Mesenchymal stem cell (in vitro differentiated cells and primary cell): Measurements from ENCODE around the gene ADPRHL1.

ENCODE experiments used
- DNase-seq: peaks from one replicate; pipeline ENCODE4 v3.0.0-alpha.2; 2013
- H2AFZ ChIP-seq: one replicate; pipeline ENCODE4 v1.6.1; 2013; ENCODE audit warnings: low read depth, mild to moderate bottlenecking, control low read depth, inconsistent platforms, low read length, moderate library complexity
- H2AK5ac ChIP-seq: 2 replicates; pipeline ENCODE4 v1.6.1; 2013; ENCODE audit warnings: low read length, moderate library complexity, mild to moderate bottlenecking, inconsistent platforms; ENCODE audit not compliant: severe bottlenecking
- H2BK120ac ChIP-seq: one replicate; pipeline ENCODE4 v1.6.1; 2013; ENCODE audit warnings: low read depth, mild to moderate bottlenecking, inconsistent platforms, low read length, moderate library complexity
- H2BK12ac ChIP-seq, 2 experiments: one replicate each; pipeline ENCODE4 v1.6.1; 2013; ENCODE audit warnings: inconsistent platforms in 2 of 2, low read length in 2 of 2, mild to moderate bottlenecking in 2 of 2, moderate library complexity in 2 of 2, control low read depth in 1 of 2
- H2BK15ac ChIP-seq: one replicate; pipeline ENCODE4 v1.6.1; 2013; ENCODE audit warnings: mild to moderate bottlenecking, low read depth, inconsistent platforms; ENCODE audit not compliant: poor library complexity, severe bottlenecking
- H2BK5ac ChIP-seq: 2 replicates; pipeline ENCODE4 v1.6.1; 2013; ENCODE audit warnings: low read depth, mild to moderate bottlenecking, low read length, control low read depth, inconsistent platforms; ENCODE audit not compliant: poor library complexity, severe bottlenecking
- H3K14ac ChIP-seq, 2 experiments: one replicate each; pipeline ENCODE4 v1.6.1; 2013; ENCODE audit warnings: inconsistent platforms in 2 of 2, low read length in 2 of 2, control low read depth in 1 of 2, mild to moderate bottlenecking in 1 of 2, moderate library complexity in 1 of 2
- H3K18ac ChIP-seq, 2 experiments: one replicate each; pipeline ENCODE4 v1.6.1; 2013; ENCODE audit warnings: inconsistent platforms in 2 of 2, low read length in 2 of 2, control low read depth in 1 of 2, low read depth in 1 of 2, mild to moderate bottlenecking in 1 of 2
- H3K23ac ChIP-seq, 2 experiments: one replicate each; pipeline ENCODE4 v1.6.1; 2013; ENCODE audit warnings: inconsistent platforms in 2 of 2, low read length in 2 of 2, mild to moderate bottlenecking in 2 of 2, moderate library complexity in 2 of 2, control low read depth in 1 of 2
- H3K27ac ChIP-seq: 2 replicates; pipeline ENCODE4 v1.5.1; 2013; ENCODE audit warnings: mild to moderate bottlenecking, moderate library complexity, low read length, control low read depth, inconsistent platforms; ENCODE audit not compliant: poor library complexity, severe bottlenecking
- H3K27me3 ChIP-seq, 2 experiments: 2 replicates each; pipeline versions ENCODE4 v1.6.1 to v1.7.0; 2013; ENCODE audit warnings: low read length in 2 of 2, mild to moderate bottlenecking in 2 of 2, moderate library complexity in 2 of 2, control low read depth in 1 of 2, inconsistent platforms in 1 of 2; ENCODE audit not compliant: control insufficient read depth in 1 of 2, insufficient read depth in 1 of 2
- H3K36me3 ChIP-seq, 2 experiments: 2 replicates each; pipeline versions ENCODE4 v1.6.1 to v1.7.0; 2013; ENCODE audit warnings: low read length in 2 of 2, control low read depth in 1 of 2, inconsistent platforms in 1 of 2, low read depth in 1 of 2, mild to moderate bottlenecking in 1 of 2; ENCODE audit not compliant: insufficient read depth in 2 of 2, control insufficient read depth in 1 of 2
- H3K4ac ChIP-seq, 2 experiments: one replicate each; pipeline ENCODE4 v1.6.1; 2013; ENCODE audit warnings: inconsistent platforms in 2 of 2, low read length in 2 of 2, mild to moderate bottlenecking in 2 of 2, moderate library complexity in 2 of 2, control low read depth in 1 of 2, low read depth in 1 of 2
- H3K4me1 ChIP-seq: 2 replicates; pipeline ENCODE4 v1.6.1; 2013; ENCODE audit warnings: low read depth, low read length, control low read depth; ENCODE audit not compliant: control insufficient read depth, insufficient read depth
- H3K4me2 ChIP-seq: 2 replicates; pipeline ENCODE4 v1.6.1; 2013; ENCODE audit warnings: low read length, mild to moderate bottlenecking, inconsistent platforms; ENCODE audit not compliant: poor library complexity, severe bottlenecking
- H3K4me3 ChIP-seq, 2 experiments: 2 replicates each; pipeline versions ENCODE4 v1.5.1 to v1.7.0; 2013; ENCODE audit warnings: low read length in 2 of 2, mild to moderate bottlenecking in 2 of 2, control low read depth in 1 of 2, low read depth in 1 of 2; ENCODE audit not compliant: insufficient read depth in 1 of 2
- H3K79me1 ChIP-seq: replicated peaks from 2 replicates; pipeline ENCODE4 v1.6.1; 2013; ENCODE audit warnings: mild to moderate bottlenecking, control low read depth, low read length, inconsistent platforms; ENCODE audit not compliant: poor library complexity, severe bottlenecking
- H3K9ac ChIP-seq: 2 replicates; pipeline ENCODE4 v1.7.0; 2013; ENCODE audit warnings: mild to moderate bottlenecking, low read length, moderate library complexity
- H3K9me3 ChIP-seq: 2 replicates; pipeline ENCODE4 v1.7.0; 2013; ENCODE audit warnings: mild to moderate bottlenecking, low read length; ENCODE audit not compliant: control insufficient read depth
- H4K8ac ChIP-seq: one replicate; pipeline ENCODE4 v1.6.1; 2013; ENCODE audit warnings: inconsistent platforms, mild to moderate bottlenecking, low read length, moderate library complexity
- H4K91ac ChIP-seq: one replicate; pipeline ENCODE4 v1.6.1; 2013; ENCODE audit warnings: mild to moderate bottlenecking, low read length, inconsistent platforms
- WGBS: methylation state at CpG from one replicate; pipeline ENCODE4 v1.1.7; 2013; ENCODE audit warnings: mixed read lengths; 5-methylcytosine and 5-hydroxymethylcytosine counted together

Gene ADPRHL1

GRCh38 chr13:113354831-113355610 lies 98.3 kb downstream of the ADPRHL1 start:
- no peak overlapping the region for H4K91ac ChIP-seq
- H3K23ac ChIP-seq, result no peak overlapping the region
- no peak for DNase-seq
- H3K4me3 ChIP-seq, result no peak overlapping the region
- peak overlapping the region in 1 of 2 experiments; percentile 7 for H3K14ac ChIP-seq
- no peak overlapping the region for H3K18ac ChIP-seq
- H3K36me3 ChIP-seq, result peaks cover 0 to 8% of the 10 kb centered on the region in 2 experiments
- no peak overlapping the region for H4K8ac ChIP-seq
- H2BK120ac ChIP-seq, result no peak overlapping the region
- no peak overlapping the region for H2AFZ ChIP-seq
- WGBS, result 96% methylated on average over 41 of the region's 41 CpGs
- H3K9ac ChIP-seq, result no peak overlapping the region
- H2AK5ac ChIP-seq, result no peak overlapping the region
- no peak overlapping the region for H3K4ac ChIP-seq
- no peaks in the 10 kb centered on the region for H3K9me3 ChIP-seq
- H3K27me3 ChIP-seq, result no peaks in the 10 kb centered on the region
- H3K4me2 ChIP-seq, result no peak overlapping the region
- no peak overlapping the region for H2BK12ac ChIP-seq
- H2BK15ac ChIP-seq, result no peak overlapping the region
- no peak overlapping the region for H3K27ac ChIP-seq
- peaks cover 6% of the 10 kb centered on the region for H3K4me1 ChIP-seq
- no peaks in the 10 kb centered on the region for H3K79me1 ChIP-seq
- H2BK5ac ChIP-seq, result no peak overlapping the region

GRCh38 chr13:113353254-113353653 lies 100.0 kb downstream of the ADPRHL1 start:
- Histone ChIP-seq H3K14ac (no peak overlapping the region), H2AK5ac (no peak overlapping the region), H3K27me3 (no peaks in the 10 kb centered on the region), H3K4me3 (no peak overlapping the region), H3K27ac (no peak overlapping the region), H4K91ac (no peak overlapping the region), H3K79me1 (no peaks in the 10 kb centered on the region), H3K9me3 (no peaks in the 10 kb centered on the region), H2AFZ (no peak overlapping the region), H2BK12ac (no peak overlapping the region), H3K4me2 (no peak overlapping the region), H3K36me3 (peaks cover 0 to 22% of the 10 kb centered on the region in 2 experiments), H3K18ac (no peak overlapping the region), H2BK5ac (no peak overlapping the region), H3K9ac (no peak overlapping the region), H3K4ac (no peak overlapping the region), H4K8ac (no peak overlapping the region), H2BK15ac (no peak overlapping the region), H2BK120ac (no peak overlapping the region), H3K4me1 (peaks cover 8% of the 10 kb centered on the region), H3K23ac (no peak overlapping the region)
- DNase-seq, result no peak
- WGBS, result 86% methylated on average over 12 of the region's 12 CpGs

GRCh38 chr13:113351514-113352026 lies 101.7 kb downstream of the ADPRHL1 start:
- peaks cover 0 to 26% of the 10 kb centered on the region in 2 experiments for H3K36me3 ChIP-seq
- no peak overlapping the region for H2AFZ ChIP-seq
- H2BK12ac ChIP-seq, result no peak overlapping the region
- no peak overlapping the region for H3K14ac ChIP-seq
- no peaks in the 10 kb centered on the region for H3K9me3 ChIP-seq
- no peak overlapping the region for H3K4me3 ChIP-seq
- no peaks in the 10 kb centered on the region for H3K79me1 ChIP-seq
- H2BK5ac ChIP-seq, result no peak overlapping the region
- H4K8ac ChIP-seq, result no peak overlapping the region
- H3K4me1 ChIP-seq, result peaks cover 3% of the 10 kb centered on the region
- DNase-seq, result no peak
- no peak overlapping the region for H4K91ac ChIP-seq
- H3K18ac ChIP-seq, result no peak overlapping the region
- H2AK5ac ChIP-seq, result no peak overlapping the region
- no peak overlapping the region for H3K23ac ChIP-seq
- H3K27ac ChIP-seq, result no peak overlapping the region
- H3K27me3 ChIP-seq, result no peaks in the 10 kb centered on the region
- H2BK15ac ChIP-seq, result no peak overlapping the region
- H2BK120ac ChIP-seq, result no peak overlapping the region
- H3K4me2 ChIP-seq, result no peak overlapping the region
- H3K9ac ChIP-seq, result no peak overlapping the region
- WGBS, result 92% methylated on average over 17 of the region's 17 CpGs
- no peak overlapping the region for H3K4ac ChIP-seq

- no peak overlapping the region for H4K91ac ChIP-seq
- no peak overlapping the region for H3K9ac ChIP-seq
- no peak overlapping the region for H3K23ac ChIP-seq
- no peak overlapping the region for H2BK15ac ChIP-seq
- H3K14ac ChIP-seq, result no peak overlapping the region
- H2BK120ac ChIP-seq, result no peak overlapping the region
- H2AK5ac ChIP-seq, result no peak overlapping the region
- no peaks in the 10 kb centered on the region for H3K27me3 ChIP-seq
- H3K4me3 ChIP-seq, result no peak overlapping the region
- no peaks in the 10 kb centered on the region for H3K79me1 ChIP-seq
- no peak overlapping the region for H3K4ac ChIP-seq
- no peak overlapping the region for H4K8ac ChIP-seq
- no peak overlapping the region for H2BK5ac ChIP-seq
- H2AFZ ChIP-seq, result no peak overlapping the region
- 94% methylated on average over 20 of the region's 20 CpGs for WGBS
- H3K18ac ChIP-seq, result no peak overlapping the region
- no peak overlapping the region for H2BK12ac ChIP-seq
- peaks cover 0 to 26% of the 10 kb centered on the region in 2 experiments for H3K36me3 ChIP-seq
- no peak for DNase-seq
- H3K4me2 ChIP-seq, result no peak overlapping the region
- H3K9me3 ChIP-seq, result no peaks in the 10 kb centered on the region
- no peak overlapping the region for H3K27ac ChIP-seq
- H3K4me1 ChIP-seq, result peaks cover 3% of the 10 kb centered on the region
Measured at GRCh38 chr13:113350938-113351335, 102.4 kb downstream of the ADPRHL1 start.
